HL-60 (cell line): ENCODE results near the gene WDR59.
"Not testable (repeated sequence)": the region's sequence is repeated elsewhere in the genome, so short reads cannot be mapped to it uniquely, and the experiment has no call there.

Experiments
- DNase-seq, 2 experiments: peaks; one replicate each; pipeline ENCODE4 v3.0.0-alpha.2; 2010 to 2020; ENCODE audit warnings: low read depth in 1 of 2, low spot score in 1 of 2
- H3K27ac ChIP-seq: fragments of 250-450 bp; sonication (Bioruptor Pico); replicated peaks from 2 replicates; pipeline ENCODE4 v1.5.1; 2020; ENCODE audit warnings: mild to moderate bottlenecking, moderate library complexity
- H3K27me3 ChIP-seq: fragments of 250-450 bp; sonication (Bioruptor Pico); 2 replicates; pipeline ENCODE4 v1.5.1; 2021; ENCODE audit warnings: mild to moderate bottlenecking, moderate library complexity; ENCODE audit not compliant: insufficient read depth, poor library complexity, severe bottlenecking
- H3K4me3 ChIP-seq: replicated peaks from 2 replicates; pipeline ENCODE4 v1.5.1; 2011; ENCODE audit warnings: mild to moderate bottlenecking, control low read depth, low read length; ENCODE audit not compliant: insufficient read depth
- GABPA ChIP-seq: IDR thresholded peaks from 2 replicates; pipeline ENCODE4 v1.6.1; 2012; ENCODE audit warnings: low read depth
- POLR2AphosphoS5 ChIP-seq: IDR thresholded peaks from 2 replicates; pipeline ENCODE4 v1.6.1; 2012; ENCODE audit warnings: low read depth
- SPI1 ChIP-seq: IDR thresholded peaks from 2 replicates; pipeline ENCODE4 v1.6.1; 2012; ENCODE audit warnings: low read depth, mild to moderate bottlenecking, borderline replicate concordance
- TF ChIP-seq, protein P1 (sequence below): IDR thresholded peaks from one replicate; pipeline ENCODE4 v1.5.1; 2011; ENCODE audit warnings: low read length, control low read depth, inconsistent platforms; ENCODE audit not compliant: insufficient read depth
- TF ChIP-seq, protein P2 (sequence below): IDR thresholded peaks from 2 replicates; pipeline ENCODE4 v1.6.1; 2012; ENCODE audit warnings: low read depth; ENCODE audit not compliant: insufficient replicate concordance

WDR59 gene

GRCh38 chr16:74846714-74847113, 138.2 kb downstream of the WDR59 start:
- no peak for DNase-seq
- H3K27ac ChIP-seq = no peak overlapping the region
- TF ChIP-seq POLR2AphosphoS5 (no peak), GABPA (no peak), SPI1 (no peak)
- TF ChIP-seq, protein P1, sequence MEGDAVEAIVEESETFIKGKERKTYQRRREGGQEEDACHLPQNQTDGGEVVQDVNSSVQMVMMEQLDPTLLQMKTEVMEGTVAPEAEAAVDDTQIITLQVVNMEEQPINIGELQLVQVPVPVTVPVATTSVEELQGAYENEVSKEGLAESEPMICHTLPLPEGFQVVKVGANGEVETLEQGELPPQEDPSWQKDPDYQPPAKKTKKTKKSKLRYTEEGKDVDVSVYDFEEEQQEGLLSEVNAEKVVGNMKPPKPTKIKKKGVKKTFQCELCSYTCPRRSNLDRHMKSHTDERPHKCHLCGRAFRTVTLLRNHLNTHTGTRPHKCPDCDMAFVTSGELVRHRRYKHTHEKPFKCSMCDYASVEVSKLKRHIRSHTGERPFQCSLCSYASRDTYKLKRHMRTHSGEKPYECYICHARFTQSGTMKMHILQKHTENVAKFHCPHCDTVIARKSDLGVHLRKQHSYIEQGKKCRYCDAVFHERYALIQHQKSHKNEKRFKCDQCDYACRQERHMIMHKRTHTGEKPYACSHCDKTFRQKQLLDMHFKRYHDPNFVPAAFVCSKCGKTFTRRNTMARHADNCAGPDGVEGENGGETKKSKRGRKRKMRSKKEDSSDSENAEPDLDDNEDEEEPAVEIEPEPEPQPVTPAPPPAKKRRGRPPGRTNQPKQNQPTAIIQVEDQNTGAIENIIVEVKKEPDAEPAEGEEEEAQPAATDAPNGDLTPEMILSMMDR = no peak
- TF ChIP-seq, protein P2, sequence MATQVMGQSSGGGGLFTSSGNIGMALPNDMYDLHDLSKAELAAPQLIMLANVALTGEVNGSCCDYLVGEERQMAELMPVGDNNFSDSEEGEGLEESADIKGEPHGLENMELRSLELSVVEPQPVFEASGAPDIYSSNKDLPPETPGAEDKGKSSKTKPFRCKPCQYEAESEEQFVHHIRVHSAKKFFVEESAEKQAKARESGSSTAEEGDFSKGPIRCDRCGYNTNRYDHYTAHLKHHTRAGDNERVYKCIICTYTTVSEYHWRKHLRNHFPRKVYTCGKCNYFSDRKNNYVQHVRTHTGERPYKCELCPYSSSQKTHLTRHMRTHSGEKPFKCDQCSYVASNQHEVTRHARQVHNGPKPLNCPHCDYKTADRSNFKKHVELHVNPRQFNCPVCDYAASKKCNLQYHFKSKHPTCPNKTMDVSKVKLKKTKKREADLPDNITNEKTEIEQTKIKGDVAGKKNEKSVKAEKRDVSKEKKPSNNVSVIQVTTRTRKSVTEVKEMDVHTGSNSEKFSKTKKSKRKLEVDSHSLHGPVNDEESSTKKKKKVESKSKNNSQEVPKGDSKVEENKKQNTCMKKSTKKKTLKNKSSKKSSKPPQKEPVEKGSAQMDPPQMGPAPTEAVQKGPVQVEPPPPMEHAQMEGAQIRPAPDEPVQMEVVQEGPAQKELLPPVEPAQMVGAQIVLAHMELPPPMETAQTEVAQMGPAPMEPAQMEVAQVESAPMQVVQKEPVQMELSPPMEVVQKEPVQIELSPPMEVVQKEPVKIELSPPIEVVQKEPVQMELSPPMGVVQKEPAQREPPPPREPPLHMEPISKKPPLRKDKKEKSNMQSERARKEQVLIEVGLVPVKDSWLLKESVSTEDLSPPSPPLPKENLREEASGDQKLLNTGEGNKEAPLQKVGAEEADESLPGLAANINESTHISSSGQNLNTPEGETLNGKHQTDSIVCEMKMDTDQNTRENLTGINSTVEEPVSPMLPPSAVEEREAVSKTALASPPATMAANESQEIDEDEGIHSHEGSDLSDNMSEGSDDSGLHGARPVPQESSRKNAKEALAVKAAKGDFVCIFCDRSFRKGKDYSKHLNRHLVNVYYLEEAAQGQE = no peak
- no peaks in the 10 kb centered on the region for H3K27me3 ChIP-seq
- H3K4me3 ChIP-seq = no peak overlapping the region

DNA sequence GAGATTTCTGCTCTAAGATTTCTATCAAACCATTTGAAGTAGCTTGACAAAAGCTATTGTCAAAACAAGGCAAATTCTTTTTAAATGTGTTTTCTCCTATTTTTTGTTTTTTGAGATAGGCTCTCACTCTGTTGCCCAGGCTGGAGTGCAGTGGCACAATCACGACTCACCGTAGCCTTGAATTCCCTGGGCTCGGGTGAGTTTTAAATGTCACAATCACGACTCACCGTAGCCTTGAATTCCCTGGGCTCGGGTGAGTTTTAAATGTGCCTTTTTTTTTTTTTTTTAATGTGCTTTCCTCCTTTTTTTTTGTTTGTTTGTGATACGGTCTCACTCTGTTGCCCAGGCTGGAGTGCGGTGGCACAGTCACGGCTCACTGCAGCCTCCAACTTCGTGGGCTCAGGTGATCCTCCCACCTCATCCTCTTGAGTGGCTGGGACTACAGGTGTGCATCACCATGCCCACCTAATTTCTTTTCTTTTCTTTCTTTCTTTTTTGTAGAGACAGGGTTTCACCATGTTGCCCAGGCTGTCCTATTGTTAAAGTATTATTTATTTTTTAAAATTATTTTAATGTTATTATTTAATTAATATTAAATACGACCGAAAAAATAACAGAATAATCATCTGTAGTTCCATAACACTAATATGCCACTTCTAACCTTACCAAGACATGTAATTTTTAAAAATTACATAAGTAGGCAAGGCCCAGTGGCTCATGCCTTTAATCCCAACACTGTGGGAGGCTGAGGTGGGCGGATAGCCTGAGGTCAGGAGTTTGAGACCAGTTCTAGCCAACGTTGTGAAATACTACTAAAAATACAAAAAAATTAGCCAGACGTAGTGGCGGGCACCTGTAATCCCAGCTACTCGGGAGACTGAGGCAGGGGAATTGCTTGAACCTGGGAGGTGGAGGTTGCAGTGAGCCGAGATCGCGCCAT, 140.6 kb downstream of the WDR59 start:
- TF ChIP-seq, protein P1 = no peak
- TF ChIP-seq POLR2AphosphoS5 = no peak
- TF ChIP-seq, protein P2 = no peak
- no peak for DNase-seq
- Histone ChIP-seq H3K27ac (no peak overlapping the region), H3K4me3 (no peak overlapping the region), H3K27me3 (no peaks in the 10 kb centered on the region)

- DNase-seq, H3K4me3 ChIP-seq, H3K27ac ChIP-seq, H3K27me3 ChIP-seq: not testable (repeated sequence)
Observed at GRCh38 chr16:74843381-74844035, 141.4 kb downstream of the WDR59 start.

- no peak for DNase-seq
- TF ChIP-seq, protein P1 = no peak
- no peak for TF ChIP-seq POLR2AphosphoS5
- TF ChIP-seq GABPA = no peak
- TF ChIP-seq SPI1 = no peak
- TF ChIP-seq, protein P2 = no peak
- H3K4me3 ChIP-seq = no peak overlapping the region
- H3K27me3 ChIP-seq = no peaks in the 10 kb centered on the region
- H3K27ac ChIP-seq = no peak overlapping the region
Observed at GRCh38 chr16:74842413-74842812, 142.5 kb downstream of the WDR59 start.
